ENCODE results near the gene PDPN. TPM values are rescaled to one million over a fixed set of nuclear protein-coding genes. Genes with fewer than 3 reads are reported as not detected.

Gene PDPN
- total RNA-seq, 1 donor from 2014 or later: 3.2 TPM

- FAIRE-seq: no peak
- TF ChIP-seq, protein P1, sequence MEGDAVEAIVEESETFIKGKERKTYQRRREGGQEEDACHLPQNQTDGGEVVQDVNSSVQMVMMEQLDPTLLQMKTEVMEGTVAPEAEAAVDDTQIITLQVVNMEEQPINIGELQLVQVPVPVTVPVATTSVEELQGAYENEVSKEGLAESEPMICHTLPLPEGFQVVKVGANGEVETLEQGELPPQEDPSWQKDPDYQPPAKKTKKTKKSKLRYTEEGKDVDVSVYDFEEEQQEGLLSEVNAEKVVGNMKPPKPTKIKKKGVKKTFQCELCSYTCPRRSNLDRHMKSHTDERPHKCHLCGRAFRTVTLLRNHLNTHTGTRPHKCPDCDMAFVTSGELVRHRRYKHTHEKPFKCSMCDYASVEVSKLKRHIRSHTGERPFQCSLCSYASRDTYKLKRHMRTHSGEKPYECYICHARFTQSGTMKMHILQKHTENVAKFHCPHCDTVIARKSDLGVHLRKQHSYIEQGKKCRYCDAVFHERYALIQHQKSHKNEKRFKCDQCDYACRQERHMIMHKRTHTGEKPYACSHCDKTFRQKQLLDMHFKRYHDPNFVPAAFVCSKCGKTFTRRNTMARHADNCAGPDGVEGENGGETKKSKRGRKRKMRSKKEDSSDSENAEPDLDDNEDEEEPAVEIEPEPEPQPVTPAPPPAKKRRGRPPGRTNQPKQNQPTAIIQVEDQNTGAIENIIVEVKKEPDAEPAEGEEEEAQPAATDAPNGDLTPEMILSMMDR (IDR thresholded peaks at IDR 0.05; ENCODE audit: insufficient read depth, low read length, severe bottlenecking): no peak
Observed at GRCh38 chr1:13663969-13664368, 80.3 kb downstream of the PDPN start.

DNA sequence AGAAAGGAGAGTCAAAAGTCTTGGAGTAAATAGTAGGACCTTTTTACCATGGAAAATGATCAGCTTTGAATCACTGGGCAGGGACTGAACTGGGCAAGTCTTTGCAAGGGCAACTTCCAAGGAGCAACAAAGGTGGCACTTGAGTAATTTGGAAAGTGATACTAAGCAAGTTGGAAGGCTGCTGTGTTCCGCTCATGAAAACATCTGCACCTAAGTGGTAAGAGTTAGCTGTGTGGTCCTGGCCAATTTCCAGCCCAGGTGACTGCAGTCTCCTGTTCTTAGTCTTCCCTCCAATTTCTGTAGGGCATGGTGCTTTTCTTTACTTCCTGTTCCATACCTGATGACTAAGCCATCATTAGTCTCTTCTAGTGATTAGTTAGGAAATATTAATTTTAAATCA lies 80.8 kb downstream of the PDPN start:
- Histone ChIP-seq H3K27me3 (ENCODE audit: control insufficient read depth, insufficient read depth, low read length) (no peaks in the 10 kb centered on the region), H3K36me3 (ENCODE audit: control insufficient read depth, insufficient read depth, low read length) (no peaks in the 10 kb centered on the region), H3K4me3 (ENCODE audit: low read depth, low read length) (no peak overlapping the region)
- TF ChIP-seq, protein P1 (IDR thresholded peaks at IDR 0.05; ENCODE audit: insufficient read depth, low read length, severe bottlenecking): no peak
- DNase-seq (ENCODE audit: low read depth) (peak; percentile 97), FAIRE-seq (peak; percentile 98)

More at GRCh38 chr1:13663969-13664368, 80.3 kb downstream of the PDPN start:
- Histone ChIP-seq H3K36me3 (ENCODE audit: control insufficient read depth, insufficient read depth, low read length) (no peaks in the 10 kb centered on the region), H3K27me3 (ENCODE audit: control insufficient read depth, insufficient read depth, low read length) (no peaks in the 10 kb centered on the region), H3K4me3 (ENCODE audit: low read depth, low read length) (no peak overlapping the region)
- no peak for DNase-seq (ENCODE audit: low read depth)

DNA sequence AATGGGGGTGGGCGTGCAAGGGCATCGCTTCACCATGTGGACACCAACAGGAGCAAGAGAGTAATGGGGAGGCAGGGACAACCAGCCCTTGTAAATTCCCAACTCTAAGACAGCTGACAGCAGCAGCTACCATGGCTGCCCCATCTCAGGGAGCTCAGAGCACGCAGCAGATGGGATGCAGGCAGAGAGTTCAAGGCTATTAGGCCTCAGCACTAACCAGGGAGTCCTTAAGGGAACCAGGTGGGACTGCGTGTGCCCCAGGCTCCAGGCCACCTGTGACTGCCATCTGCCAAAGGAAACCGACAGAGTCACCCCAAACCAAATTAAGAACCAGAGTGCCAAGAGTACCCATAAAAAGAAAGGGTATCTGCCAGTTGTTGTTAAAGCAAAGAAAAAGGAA lies 82.7 kb downstream of the PDPN start:
- TF ChIP-seq, protein P1 (IDR thresholded peaks at IDR 0.05; ENCODE audit: insufficient read depth, low read length, severe bottlenecking): no peak
- FAIRE-seq: peak; percentile 83
- no peak for DNase-seq (ENCODE audit: low read depth)
- Histone ChIP-seq H3K27me3 (ENCODE audit: control insufficient read depth, insufficient read depth, low read length) (no peaks in the 10 kb centered on the region), H3K4me3 (ENCODE audit: low read depth, low read length) (no peak overlapping the region), H3K36me3 (ENCODE audit: control insufficient read depth, insufficient read depth, low read length) (no peaks in the 10 kb centered on the region)

Other genes with a start within 250 kb of the PDPN start
- gene PRAMEF14, start 236.7 kb upstream of the PDPN start, total RNA-seq: not detected in 2 replicates
- not detected in 2 replicates for gene PRAMEF19, start 211.9 kb upstream of the PDPN start, total RNA-seq
- gene PRAMEF17, start 194.2 kb upstream of the PDPN start, total RNA-seq: not detected in 2 replicates
- gene PRAMEF20, start 173.4 kb upstream of the PDPN start, total RNA-seq: not detected in 2 replicates
- gene LRRC38, start 69.8 kb upstream of the PDPN start, total RNA-seq: not detected in 2 replicates
- 7.1 and 7.6 TPM in 2 replicates for gene PRDM2, start 116.4 kb downstream of the PDPN start, total RNA-seq